Measurements from ENCODE around the gene S1PR1. TPM values are rescaled to one million over a fixed set of nuclear protein-coding genes. Genes with fewer than 3 reads are reported as not detected.
A peak's percentile ranks its signal among the peaks of the same experiment; 100 is the strongest.
"Not testable (repeated sequence)": the region's sequence is repeated elsewhere in the genome, so short reads cannot be mapped to it uniquely, and the experiment has no call there.

The S1PR1 gene
- total RNA-seq, result 10 to 100 TPM; 35.5 to 89.3 TPM
- 100 to 1,000 TPM; 148 to 180 (median 168) TPM for polyA plus RNA-seq (ENCODE audit: insufficient read length in 6 of 6)
- long read RNA-seq, donor 1, transcript S1PR1-203 (2 exons, 825 nt), result minor isoform, 15 of 158 reads
- long read RNA-seq, donor 1, transcript S1PR1-201 (2 exons, 2,909 nt), result major isoform, 122 of 158 reads
- long read RNA-seq, donor 1, partial matches to known transcripts, result 9 of 158 reads
- long read RNA-seq, donor 1, other reads (novel, unspliced or antisense), result 8 of 158 reads
- long read RNA-seq, donor 2, transcript S1PR1-201 (2 exons, 2,909 nt), result major isoform, 69 of 79 reads
- long read RNA-seq, donor 2, transcript S1PR1-203 (2 exons, 825 nt), result minor isoform, 8 of 79 reads
- long read RNA-seq, donor 2, partial matches to known transcripts, result 0 of 79 reads
- long read RNA-seq, donor 2, other reads (novel, unspliced or antisense), result 0 of 79 reads
- long read RNA-seq, donor 3, transcript S1PR1-201 (2 exons, 2,909 nt), result major isoform, 62 of 70 reads
- long read RNA-seq, donor 3, partial matches to known transcripts, result 0 of 70 reads
- long read RNA-seq, donor 3, other reads (novel, unspliced or antisense), result 0 of 70 reads
- long read RNA-seq, donor 4, partial matches to known transcripts, result 0 of 3 reads
- long read RNA-seq, donor 4, other reads (novel, unspliced or antisense), result 2 of 3 reads
- long read RNA-seq, donor 5, transcript S1PR1-201 (2 exons, 2,909 nt), result major isoform, 86 of 113 reads
- long read RNA-seq, donor 5, transcript S1PR1-203 (2 exons, 825 nt), result minor isoform, 5 of 113 reads
- long read RNA-seq, donor 5, partial matches to known transcripts, result 20 of 113 reads
- long read RNA-seq, donor 5, other reads (novel, unspliced or antisense), result 0 of 113 reads
- long read RNA-seq, donor 6, transcript S1PR1-204 (3 exons, 1,971 nt), result minor isoform, 5 of 171 reads
- long read RNA-seq, donor 6, transcript S1PR1-201 (2 exons, 2,909 nt), result major isoform, 66 of 171 reads
- long read RNA-seq, donor 6, partial matches to known transcripts, result 97 of 171 reads
- long read RNA-seq, donor 6, other reads (novel, unspliced or antisense), result 0 of 171 reads
- long read RNA-seq, donor 7, transcript S1PR1-203 (2 exons, 825 nt), result minor isoform, 7 of 47 reads
- long read RNA-seq, donor 7, transcript S1PR1-201 (2 exons, 2,909 nt), result major isoform, 38 of 47 reads
- long read RNA-seq, donor 7, partial matches to known transcripts, result 0 of 47 reads
- long read RNA-seq, donor 7, other reads (novel, unspliced or antisense), result 0 of 47 reads
- long read RNA-seq, donor 8, transcript S1PR1-203 (2 exons, 825 nt), result minor isoform, 5 of 60 reads
- long read RNA-seq, donor 8, transcript S1PR1-201 (2 exons, 2,909 nt), result major isoform, 53 of 60 reads
- long read RNA-seq, donor 8, partial matches to known transcripts, result 0 of 60 reads
- long read RNA-seq, donor 8, other reads (novel, unspliced or antisense), result 0 of 60 reads
- long read RNA-seq, donor 9, partial matches to known transcripts, result 0 of 1 reads
- long read RNA-seq, donor 9, other reads (novel, unspliced or antisense), result 0 of 1 reads
- long read RNA-seq, donor 10, partial matches to known transcripts, result 0 of 5 reads
- long read RNA-seq, donor 10, other reads (novel, unspliced or antisense), result 3 of 5 reads
- long read RNA-seq, donor 11, transcript S1PR1-201 (2 exons, 2,909 nt), result major isoform, 36 of 38 reads
- long read RNA-seq, donor 11, partial matches to known transcripts, result 0 of 38 reads
- long read RNA-seq, donor 11, other reads (novel, unspliced or antisense), result 0 of 38 reads
- long read RNA-seq, donor 12, transcript S1PR1-201 (2 exons, 2,909 nt), result major isoform, 60 of 146 reads
- long read RNA-seq, donor 12, partial matches to known transcripts, result 81 of 146 reads
- long read RNA-seq, donor 12, other reads (novel, unspliced or antisense), result 0 of 146 reads

GRCh38 chr1:101236516-101237228 is at the start of gene S1PR1:
TSS of gene S1PR1 (plus strand) at chr1:101237019. CDS start at chr1:101238985, 1,966 bp downstream.
- peak; percentile 63 for ATAC-seq
- Histone ChIP-seq H3K36me3 (peaks cover 0 to 21% of the 10 kb centered on the region in 2 donors), H3K9me3 (no peaks in the 10 kb centered on the region), H3K4me1 (peaks cover 5 to 7% of the 10 kb centered on the region in 2 donors), H3K27ac (peak within 1 kb of the TSS; percentile 86 to 88), H3K4me3 (peak within 1 kb of the TSS; percentile 48 to 64), H3K27me3 (peaks cover 0 to 42% of the 10 kb centered on the region in 2 donors)
- no peak for TF ChIP-seq CTCF (IDR thresholded peaks at IDR 0.05)
- DNase-seq, result peak; percentile 80 to 96 (median 86)
- intact Hi-C loops (cut with DNase I), result no loop called here

- DNase-seq (no peak), ATAC-seq (no peak)
- intact Hi-C loops (cut with DNase I), result no loop called here
- no peaks in the 10 kb centered on the region for H3K36me3 ChIP-seq
- no peak overlapping the region for H3K4me3 ChIP-seq
- no peaks in the 10 kb centered on the region for H3K27me3 ChIP-seq
- H3K27ac ChIP-seq, result peak overlapping the region in 1 of 2 donors; percentile 74
- peaks cover 0 to 30% of the 10 kb centered on the region in 2 donors for H3K4me1 ChIP-seq
- TF ChIP-seq CTCF (IDR thresholded peaks at IDR 0.05), result no peak
- no peaks in the 10 kb centered on the region for H3K9me3 ChIP-seq
Measured at GRCh38 chr1:101187297-101187696, 49.5 kb upstream of the S1PR1 start.

- no peak for TF ChIP-seq CTCF (IDR thresholded peaks at IDR 0.05)
- intact Hi-C loops (cut with DNase I), result no loop called here
- no peak for ATAC-seq
- Histone ChIP-seq H3K27me3 (no peaks in the 10 kb centered on the region), H3K4me1 (peaks cover 0 to 30% of the 10 kb centered on the region in 2 donors), H3K27ac (peak overlapping the region in 1 of 2 donors; percentile 74), H3K36me3 (no peaks in the 10 kb centered on the region), H3K9me3 (no peaks in the 10 kb centered on the region), H3K4me3 (no peak overlapping the region)
- DNase-seq, result no peak
Measured at GRCh38 chr1:101188331-101188730, 48.5 kb upstream of the S1PR1 start.

- H3K9me3 ChIP-seq; DNase-seq; H3K27me3 ChIP-seq; H3K36me3 ChIP-seq; intact Hi-C loops (cut with DNase I); H3K4me3 ChIP-seq; ATAC-seq: not testable (repeated sequence)
- H3K27ac ChIP-seq, result peak overlapping the region in 1 of 2 donors; percentile 74
- peaks cover 0 to 30% of the 10 kb centered on the region in 2 donors for H3K4me1 ChIP-seq
Measured at GRCh38 chr1:101188968-101189367, 47.9 kb upstream of the S1PR1 start.
